Fibroblast of pulmonary artery (primary cell): Measurements from ENCODE around the gene EEFSEC.

Experiments used
- DNase-seq: peaks from one replicate; pipeline ENCODE4 v3.0.0-alpha.2; 2010; ENCODE audit warnings: low read depth
- H3K4me3 ChIP-seq: replicated peaks from 2 replicates; pipeline ENCODE4 v1.5.1; 2011; ENCODE audit warnings: low read depth, mild to moderate bottlenecking, control low read depth, low read length, moderate library complexity
- TF ChIP-seq, protein P1 (sequence below): IDR thresholded peaks from 2 replicates; pipeline ENCODE4 v1.5.1; 2011; ENCODE audit warnings: mild to moderate bottlenecking, control low read depth, low read length, inconsistent platforms; ENCODE audit errors: missing control alignments

The EEFSEC gene

DNA sequence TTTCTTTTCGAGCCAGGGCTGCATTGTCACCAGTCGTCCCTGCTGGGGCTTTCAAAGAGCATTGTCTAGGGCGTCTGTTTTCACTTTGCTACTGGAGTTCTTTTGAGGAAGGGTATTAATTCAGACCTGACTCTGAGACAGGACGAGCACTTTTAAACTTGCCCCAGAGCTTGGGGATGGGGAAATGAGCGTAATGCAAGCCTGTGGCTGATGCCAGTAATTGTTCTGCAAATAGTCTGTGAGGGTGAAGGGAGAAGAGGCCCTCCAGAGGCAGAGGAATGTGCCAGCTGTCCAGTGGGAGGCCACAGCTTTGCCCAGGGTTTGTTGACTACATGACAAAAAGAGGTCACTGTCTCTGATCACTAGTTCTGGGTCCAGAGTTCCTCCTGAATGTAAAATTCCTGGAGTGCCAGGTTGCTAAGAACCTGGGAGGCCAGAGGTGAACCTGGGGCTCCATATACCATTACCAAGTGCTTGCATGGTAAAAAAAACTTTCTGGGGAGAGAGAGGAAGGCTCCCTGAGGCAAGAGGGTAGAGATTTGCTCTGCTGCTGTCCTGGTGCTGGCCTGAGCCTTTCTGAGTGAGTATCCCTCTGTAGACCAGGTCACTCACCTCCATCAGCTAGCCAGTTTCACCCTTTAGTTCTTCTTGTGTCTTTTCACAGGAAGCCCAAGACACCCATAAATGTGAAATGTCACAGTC, 14.8 kb downstream of the EEFSEC start:
- TF ChIP-seq, protein P1, sequence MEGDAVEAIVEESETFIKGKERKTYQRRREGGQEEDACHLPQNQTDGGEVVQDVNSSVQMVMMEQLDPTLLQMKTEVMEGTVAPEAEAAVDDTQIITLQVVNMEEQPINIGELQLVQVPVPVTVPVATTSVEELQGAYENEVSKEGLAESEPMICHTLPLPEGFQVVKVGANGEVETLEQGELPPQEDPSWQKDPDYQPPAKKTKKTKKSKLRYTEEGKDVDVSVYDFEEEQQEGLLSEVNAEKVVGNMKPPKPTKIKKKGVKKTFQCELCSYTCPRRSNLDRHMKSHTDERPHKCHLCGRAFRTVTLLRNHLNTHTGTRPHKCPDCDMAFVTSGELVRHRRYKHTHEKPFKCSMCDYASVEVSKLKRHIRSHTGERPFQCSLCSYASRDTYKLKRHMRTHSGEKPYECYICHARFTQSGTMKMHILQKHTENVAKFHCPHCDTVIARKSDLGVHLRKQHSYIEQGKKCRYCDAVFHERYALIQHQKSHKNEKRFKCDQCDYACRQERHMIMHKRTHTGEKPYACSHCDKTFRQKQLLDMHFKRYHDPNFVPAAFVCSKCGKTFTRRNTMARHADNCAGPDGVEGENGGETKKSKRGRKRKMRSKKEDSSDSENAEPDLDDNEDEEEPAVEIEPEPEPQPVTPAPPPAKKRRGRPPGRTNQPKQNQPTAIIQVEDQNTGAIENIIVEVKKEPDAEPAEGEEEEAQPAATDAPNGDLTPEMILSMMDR: no peak
- no peak for DNase-seq
- H3K4me3 ChIP-seq: no peak overlapping the region

- TF ChIP-seq, protein P1: no peak
- no peak for DNase-seq
- H3K4me3 ChIP-seq: no peak overlapping the region
Observed at GRCh38 chr3:128168836-128169235, 15.6 kb downstream of the EEFSEC start.

GRCh38 chr3:128170866-128171516, 17.7 kb downstream of the EEFSEC start:
- TF ChIP-seq, protein P1: peak; percentile 98
- DNase-seq: peak; percentile 88
- no peak overlapping the region for H3K4me3 ChIP-seq

GRCh38 chr3:128173200-128173599, 19.9 kb downstream of the EEFSEC start:
- TF ChIP-seq, protein P1: no peak
- H3K4me3 ChIP-seq: no peak overlapping the region
- no peak for DNase-seq

GRCh38 chr3:128173849-128174248, 20.6 kb downstream of the EEFSEC start:
- no peak for DNase-seq
- H3K4me3 ChIP-seq: no peak overlapping the region
- TF ChIP-seq, protein P1: no peak

DNA sequence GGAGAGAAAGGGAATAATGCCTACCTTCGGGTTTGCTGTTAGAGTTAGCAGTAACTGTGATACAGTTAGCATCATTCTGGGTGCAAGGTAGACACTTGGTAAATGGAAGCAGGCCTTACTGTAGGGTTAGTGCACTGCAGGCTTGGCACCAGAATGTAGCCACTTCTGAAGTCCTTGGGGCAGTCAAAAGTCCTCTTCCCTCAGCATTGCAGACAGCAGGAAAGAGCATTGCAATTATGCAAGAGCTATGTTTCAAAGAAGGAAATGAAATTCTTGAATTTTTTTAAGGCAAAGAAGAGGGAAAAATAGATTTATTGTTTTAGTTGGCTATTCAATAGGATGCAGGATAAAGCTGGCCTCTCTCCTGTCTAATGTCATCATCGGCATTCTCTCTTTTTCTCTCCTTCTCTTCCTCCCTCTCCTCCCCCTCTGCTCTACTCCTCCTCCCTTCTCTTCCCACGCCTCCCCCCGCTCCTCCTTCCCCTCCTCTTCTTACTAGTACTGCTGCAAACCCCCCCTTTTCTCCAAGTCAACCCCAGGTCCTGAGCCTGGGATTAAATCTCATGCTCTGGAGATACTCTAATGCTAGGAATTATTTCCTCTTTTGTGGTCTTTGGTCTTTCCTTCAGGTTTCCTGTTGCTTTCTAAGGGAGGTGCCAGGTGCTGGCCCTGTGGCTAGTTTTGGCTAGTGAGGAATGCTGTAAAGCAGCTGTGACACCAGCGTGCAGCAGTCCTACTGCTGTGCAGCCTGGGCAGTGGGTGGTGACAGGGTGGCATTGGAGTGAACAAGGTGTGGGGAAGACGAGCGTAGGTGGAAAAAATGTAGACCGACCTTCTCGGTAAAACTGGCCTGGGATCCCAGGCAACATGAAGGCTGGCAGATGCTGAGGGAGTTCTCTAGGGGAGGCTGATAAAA, 21.7 kb downstream of the EEFSEC start:
- H3K4me3 ChIP-seq: no peak overlapping the region
- TF ChIP-seq, protein P1: no peak
- DNase-seq: peak; percentile 47
